ENCODE measurements around the gene DUSP2.

DNA sequence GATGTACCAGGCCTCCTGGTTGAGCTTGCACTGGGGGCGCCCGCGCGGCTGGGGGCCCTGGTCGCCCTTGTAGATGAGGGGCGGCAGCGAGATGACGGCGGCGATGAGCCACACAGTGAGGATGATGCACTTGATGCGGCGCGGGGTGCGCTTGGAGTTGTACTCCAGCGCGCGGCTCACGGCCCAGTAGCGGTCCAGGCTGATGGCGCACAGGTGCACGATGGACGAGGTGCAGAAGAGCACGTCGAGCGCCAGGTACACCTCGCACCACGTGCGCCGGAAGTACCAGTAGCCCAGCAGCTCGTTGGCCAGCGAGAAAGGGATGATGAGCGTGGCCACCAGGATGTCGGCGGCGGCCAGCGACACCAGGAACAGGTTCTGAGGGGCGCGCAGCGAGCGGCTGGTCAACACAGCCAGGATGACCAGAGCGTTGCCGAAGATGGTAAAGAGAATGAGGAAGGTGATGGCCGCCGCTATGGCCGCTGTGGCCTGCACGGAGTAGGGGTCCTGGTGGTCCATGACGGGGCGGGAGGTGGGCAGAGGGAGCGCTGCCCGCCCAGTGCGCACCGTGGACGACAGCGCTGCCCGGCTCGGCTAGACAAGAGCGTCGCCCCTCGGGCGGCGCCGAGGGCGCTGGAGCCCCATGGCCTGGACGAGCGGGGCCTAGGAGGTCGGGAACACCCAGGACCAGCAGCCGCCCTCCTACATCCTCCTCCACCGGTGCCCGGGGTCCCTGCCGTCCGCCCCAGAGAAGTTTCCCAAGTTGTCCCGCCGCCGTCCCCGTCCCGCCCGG is 29.4 kb downstream of the DUSP2 start:
- no peak for TF ChIP-seq CTCF (IDR thresholded peaks at IDR 0.05)
- TF ChIP-seq POLR2A (IDR thresholded peaks at IDR 0.05), result no peak

Measured in thyroid gland (tissue), 4 donors.